HG02885 (cell line): ENCODE measurements around the gene TBC1D2.

Source experiments
- ATAC-seq: cut with Tn5 transposase; IDR thresholded peaks from one replicate; pipeline ENCODE4 v1.9.1; 2021; ENCODE audit warnings: mild to moderate bottlenecking; ENCODE audit not compliant: unreplicated experiment, poor library complexity

TBC1D2 gene

GRCh38 chr9:98219364-98219716 is 36.1 kb downstream of the TBC1D2 start:
- no peak for ATAC-seq

DNA sequence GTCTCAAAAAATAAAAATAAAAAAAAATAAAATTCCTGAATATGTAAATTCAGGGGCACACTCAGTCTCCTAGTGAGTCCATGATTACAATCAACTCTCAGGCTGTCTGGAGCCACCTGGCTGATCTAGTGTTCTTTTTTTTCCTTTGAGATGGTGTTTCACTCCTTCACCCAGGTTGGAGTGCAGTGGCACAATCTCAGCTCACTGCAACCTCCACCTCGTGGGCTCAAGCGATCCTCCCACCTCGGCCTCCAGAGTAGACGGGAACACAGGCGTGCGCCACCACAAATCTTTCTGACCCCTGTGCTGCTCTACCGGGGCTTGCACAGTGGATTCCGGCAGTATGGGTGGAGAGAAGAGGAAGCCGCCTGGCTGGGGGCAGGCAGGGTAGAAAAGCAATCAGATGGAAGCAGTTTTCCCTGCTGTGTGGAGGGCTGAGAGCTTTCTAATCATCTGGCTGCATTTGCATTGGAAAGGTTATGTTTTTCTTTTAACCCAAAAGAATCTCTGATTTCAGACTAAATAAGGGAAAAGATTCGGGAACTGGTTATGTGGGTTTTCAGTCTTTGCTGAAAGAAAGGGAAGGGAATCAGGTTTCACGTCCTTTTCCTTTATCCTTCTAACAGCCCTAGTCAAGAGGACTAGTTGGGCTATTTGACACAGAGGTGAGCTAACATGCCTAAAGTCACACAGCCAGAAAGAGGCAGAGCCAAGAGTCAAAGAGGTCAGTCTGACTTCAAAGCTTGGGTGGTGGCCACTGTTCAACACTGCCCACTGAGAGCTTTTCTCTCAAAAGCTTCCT is 36.7 kb downstream of the TBC1D2 start:
- ATAC-seq = no peak

GRCh38 chr9:98217255-98217654 is 38.2 kb downstream of the TBC1D2 start:
- no peak for ATAC-seq

- ATAC-seq = no peak
Observed at GRCh38 chr9:98216391-98216790, 39.1 kb downstream of the TBC1D2 start.

DNA sequence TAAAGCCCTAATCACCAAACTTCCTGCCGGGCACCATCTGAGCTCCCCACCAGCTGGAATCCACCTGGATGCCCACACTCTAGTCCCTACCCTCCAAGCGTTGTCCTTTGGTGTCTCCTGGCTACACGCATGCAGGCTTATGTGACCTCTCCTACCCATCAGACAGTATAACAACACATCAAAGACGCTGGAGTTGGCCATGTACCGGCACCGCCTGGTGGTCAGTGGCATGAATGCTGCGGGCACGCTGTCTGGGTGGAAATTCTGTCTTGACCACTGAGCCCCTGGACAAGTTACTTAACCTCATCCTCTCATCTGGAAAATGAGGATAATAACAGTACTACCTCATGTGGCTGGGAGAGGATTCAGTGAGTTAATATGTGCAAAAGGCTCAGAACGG is 39.6 kb downstream of the TBC1D2 start:
- ATAC-seq = no peak

DNA sequence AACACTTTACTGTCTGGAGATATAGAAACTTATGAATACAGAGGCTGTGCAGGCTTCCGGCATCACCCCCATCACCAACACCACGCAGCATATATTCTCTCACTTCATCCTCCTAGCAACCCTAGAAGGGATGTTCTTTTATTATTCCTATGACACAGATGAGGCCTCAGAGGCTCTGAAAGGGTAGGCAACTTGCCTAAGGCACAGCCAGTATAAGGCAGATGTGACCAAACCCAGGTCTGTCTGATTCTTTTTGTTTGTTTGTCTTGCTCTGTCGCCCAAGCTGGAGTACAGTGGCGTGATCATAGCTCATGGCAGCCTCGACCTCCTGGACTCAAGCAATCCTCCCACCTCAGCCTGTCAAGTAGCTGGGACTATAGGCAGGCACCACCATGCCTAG is 40.2 kb downstream of the TBC1D2 start:
- ATAC-seq = no peak

- no peak for ATAC-seq
Observed at GRCh38 chr9:98214811-98215210, 40.6 kb downstream of the TBC1D2 start.

DNA sequence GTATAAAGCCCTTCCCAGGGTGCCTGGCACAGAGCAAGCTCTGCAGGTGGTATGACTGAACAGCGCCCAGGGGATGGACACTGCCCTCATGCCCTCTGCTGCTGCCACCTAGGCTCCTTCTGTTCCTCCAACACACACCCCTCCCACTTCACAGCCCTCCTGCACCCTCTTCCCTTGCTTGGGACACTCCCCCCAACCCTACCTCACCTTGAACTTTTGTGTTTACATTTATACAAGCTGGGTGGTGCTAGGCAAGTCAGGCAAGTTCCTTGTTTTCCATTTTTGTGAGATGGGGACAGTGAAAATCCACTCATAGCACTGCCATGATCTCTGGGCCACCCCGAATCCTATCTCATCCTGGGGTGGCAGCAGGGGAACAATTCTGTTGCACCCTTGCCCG is 44.2 kb downstream of the TBC1D2 start:
- no peak for ATAC-seq

- no peak for ATAC-seq
Observed at GRCh38 chr9:98210435-98210834, 45.0 kb downstream of the TBC1D2 start.

DNA sequence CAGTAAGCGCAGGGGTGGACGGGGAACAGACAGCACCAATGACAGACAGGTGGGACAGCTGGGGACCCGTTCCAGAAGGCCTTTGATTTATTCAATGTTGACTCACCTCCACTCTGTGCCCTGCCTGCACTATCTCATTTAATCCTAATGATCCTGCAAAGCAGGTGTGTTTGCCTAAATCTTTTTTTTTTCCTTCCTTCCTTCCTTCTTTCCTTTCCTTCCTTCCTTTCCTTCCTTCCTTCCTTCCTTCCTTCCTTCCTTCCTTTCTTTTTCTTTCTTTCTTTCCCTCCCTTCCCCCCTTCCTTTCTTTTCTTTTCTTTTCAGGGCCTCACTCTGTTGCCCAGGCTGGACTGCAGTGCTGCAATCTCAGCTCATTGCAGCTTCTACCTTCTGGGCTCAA is 45.9 kb downstream of the TBC1D2 start:
- ATAC-seq = no peak

DNA sequence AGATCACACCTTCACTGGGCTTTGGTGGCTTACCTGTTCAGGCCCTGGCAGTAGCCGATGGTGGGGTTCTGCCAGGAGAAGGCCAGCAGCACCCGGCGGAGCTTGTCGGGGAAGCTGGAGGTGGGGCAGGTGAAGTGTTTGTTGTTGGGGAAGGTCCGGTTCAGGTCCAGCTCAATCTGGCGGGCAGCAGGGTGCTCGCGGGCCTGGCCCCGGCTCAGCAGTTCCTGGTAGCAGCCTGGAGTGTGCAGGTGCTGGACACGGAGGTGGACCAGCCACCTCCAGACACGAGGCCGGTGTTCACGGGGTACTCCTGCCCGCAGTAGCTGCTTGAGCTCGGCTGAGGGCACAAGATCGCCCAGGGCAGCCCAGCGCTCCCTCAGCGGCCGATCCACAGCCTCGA is 46.8 kb downstream of the TBC1D2 start:
- no peak for ATAC-seq

GRCh38 chr9:98207606-98208005 is 47.8 kb downstream of the TBC1D2 start:
- ATAC-seq = no peak

GRCh38 chr9:98206754-98207153 is 48.7 kb downstream of the TBC1D2 start:
- ATAC-seq = no peak

GRCh38 chr9:98204692-98205091 is 50.8 kb downstream of the TBC1D2 start:
- ATAC-seq = no peak

DNA sequence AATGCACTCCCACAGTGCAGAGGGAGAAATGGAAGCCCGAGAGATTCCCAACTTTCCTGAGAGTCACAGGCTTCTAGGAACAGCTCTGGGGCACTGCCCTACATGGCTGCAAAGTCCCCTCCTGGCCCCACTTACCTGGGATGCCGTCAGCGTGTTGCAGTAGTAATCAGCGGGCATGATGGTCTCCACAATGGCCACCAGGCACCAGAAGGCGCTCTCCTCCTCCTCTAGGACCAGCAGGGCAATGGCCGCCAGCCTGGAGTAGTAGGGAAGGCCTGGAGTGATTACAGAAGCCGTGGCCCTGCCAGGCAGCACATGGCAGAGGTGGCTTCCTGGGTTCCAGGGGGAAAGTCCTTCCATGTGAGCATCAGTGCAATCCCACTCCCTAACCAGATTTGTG is 52.3 kb downstream of the TBC1D2 start:
- no peak for ATAC-seq

DNA sequence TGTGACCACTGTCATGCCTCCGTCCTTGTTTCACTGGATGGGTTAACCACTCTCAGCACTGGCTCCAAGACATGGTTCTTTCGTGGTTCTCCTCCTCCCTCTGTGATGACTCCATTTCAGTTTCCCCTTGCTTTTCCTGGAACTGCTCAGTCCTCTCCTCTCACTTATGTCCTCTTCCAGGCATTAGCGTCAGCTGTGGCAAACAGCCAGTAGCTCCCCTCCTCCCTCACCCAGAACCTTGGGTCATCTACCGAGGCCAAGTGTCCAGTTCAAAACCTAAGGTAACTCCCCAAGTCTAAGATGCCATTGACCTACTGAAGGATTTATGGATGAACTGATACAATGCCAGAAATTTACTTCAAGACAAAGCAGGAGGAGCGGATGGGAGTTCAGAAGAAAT is 53.2 kb downstream of the TBC1D2 start:
- no peak for ATAC-seq

GRCh38 chr9:98201749-98202148 is 53.7 kb downstream of the TBC1D2 start:
- ATAC-seq = no peak

DNA sequence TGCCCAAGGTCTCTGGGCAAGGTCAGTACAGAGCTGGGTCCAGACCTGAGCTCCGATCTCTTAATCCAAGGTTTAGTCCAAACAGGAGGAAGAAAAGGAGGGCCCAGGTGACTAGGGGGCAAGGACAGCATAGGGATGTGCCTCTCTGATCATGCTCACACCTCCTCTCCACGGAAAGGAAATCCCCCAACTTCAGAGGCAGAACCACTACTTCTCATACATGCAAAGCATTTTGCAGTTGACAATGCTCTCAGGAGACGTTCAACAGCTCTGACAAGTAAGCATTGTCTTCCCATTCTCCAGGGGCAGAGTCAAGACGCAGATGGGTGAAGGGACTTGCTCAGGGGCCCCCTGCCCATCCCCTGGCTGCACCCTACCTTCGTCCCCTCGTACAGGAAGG is 54.3 kb downstream of the TBC1D2 start:
- ATAC-seq = peak; percentile 65

GRCh38 chr9:98199388-98200033 is 55.9 kb downstream of the TBC1D2 start:
- no peak for ATAC-seq

- no peak for ATAC-seq
Observed at GRCh38 chr9:98195671-98196070, 59.8 kb downstream of the TBC1D2 start.

DNA sequence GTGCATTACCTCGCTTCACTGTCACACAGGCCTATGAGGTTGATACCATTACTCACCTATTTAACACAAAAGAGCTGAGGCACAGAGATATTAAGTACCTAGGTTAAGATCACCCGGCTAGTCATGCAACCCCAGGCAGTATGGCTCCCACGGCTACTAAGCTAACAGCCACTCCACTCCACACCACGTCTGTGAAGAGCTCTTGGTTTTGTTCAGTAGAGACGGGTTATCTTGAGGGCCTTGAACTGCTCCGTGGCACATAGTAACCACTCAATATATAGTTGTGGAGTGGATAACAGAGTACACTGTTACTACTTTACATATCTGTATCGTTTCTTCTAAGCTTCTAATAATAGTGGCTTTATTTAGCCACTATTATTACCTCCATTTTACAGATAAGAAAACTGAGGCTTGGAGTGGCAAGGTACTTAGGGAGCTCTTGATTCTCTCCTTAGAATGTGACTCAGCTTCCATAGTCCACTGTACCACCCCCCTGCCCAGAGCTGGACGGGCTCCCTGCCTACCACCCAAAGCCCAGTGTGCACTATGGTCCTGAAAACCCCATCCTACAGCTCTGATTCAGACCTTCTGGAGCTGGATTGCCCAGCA is 62.0 kb downstream of the TBC1D2 start:
- no peak for ATAC-seq
